ENCODE measurements around the gene MCRS1. TPM values are rescaled to one million over a fixed set of nuclear protein-coding genes. Genes with fewer than 3 reads are reported as not detected.

MCRS1 gene
- total and polyA plus RNA-seq, 4 donors: 35.6 to 55.8 (median 49.0) TPM

DNA sequence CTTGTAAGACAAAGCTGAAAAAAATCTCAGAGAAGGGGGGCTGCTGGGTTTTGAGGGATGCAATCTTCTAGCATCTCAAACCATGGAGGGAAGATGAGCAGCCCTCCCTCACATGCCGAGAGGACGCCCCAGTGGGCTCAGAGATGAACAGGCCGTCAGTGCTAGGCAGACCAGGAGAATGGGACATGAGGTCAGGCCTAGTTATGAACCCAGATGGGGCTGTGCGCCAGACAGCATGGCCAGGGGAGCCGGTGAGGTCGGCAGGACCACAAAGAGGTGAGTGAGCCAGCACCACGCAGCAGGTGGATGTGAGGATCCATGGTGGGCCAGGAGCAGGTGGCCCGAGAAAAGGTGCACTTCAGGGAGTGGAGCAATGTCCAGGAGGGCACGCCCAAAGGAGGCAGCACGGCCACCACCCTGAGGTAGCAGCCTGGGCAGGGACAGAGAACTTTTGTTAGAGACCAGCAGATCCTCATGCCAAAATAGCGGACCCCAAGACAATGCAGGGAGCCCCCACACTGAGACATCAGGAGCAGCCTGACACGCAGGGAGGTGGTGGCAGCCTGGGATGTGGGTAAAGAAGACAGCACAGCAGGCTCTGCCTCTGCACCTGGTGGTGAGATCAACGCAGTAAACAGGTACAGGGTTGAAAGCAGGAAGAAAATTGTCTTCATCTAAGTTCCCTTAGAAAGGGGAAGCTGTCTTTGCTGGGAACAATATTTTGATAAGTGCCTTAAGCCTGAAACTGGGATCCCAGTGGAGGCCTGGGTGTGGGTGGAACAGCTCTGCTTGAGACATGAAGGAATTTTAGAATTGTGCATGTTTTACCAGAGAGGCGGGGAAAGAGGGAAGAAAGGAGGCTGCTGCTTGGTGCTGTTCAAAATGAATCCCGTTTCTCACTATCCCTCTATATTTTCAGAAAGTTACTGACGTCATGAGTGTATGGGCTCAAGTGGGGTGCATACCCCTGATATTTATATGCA, 17.8 kb upstream of the MCRS1 start:
- no peak for DNase-seq
- 88 to 93% methylated on average over 16 of the region's 16 CpGs for WGBS, 2 donors

DNA sequence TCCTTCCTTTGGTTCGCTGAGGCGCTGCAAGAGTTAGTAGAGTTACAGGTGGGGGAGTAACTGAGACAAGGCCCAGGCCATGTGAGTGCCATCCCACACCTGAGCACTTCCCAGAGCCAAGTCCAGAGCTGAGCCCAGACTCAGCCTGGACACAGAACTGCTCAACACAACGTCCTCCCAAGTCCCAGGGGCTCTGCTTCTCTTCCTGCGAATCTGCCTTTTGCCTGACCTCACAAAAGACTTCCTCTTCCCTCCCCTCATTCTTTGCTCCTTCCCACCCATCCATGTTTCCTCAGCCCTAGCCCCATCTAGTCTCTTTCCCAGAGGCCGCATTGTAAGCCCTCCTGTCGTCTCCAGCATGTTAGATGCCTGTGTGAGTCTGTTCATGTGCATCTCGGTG, 16.6 kb upstream of the MCRS1 start:
- H3K27me3 ChIP-seq (ENCODE audit: control insufficient read depth in 3 of 3, insufficient read depth in 3 of 3, low read length in 2 of 3): no peaks in the 10 kb centered on the region
- ATAC-seq (ENCODE audit: insufficient read depth, low FRiP score): no peak

More for the DNA sequence above, 17.8 kb upstream of the MCRS1 start:
- Histone ChIP-seq H3K9ac (ENCODE audit: insufficient read depth in 1 of 2, low read length in 2 of 2) (no peak overlapping the region), H3K4me3 (no peak overlapping the region), H3K27ac (ENCODE audit: low read depth in 1 of 2, low read length in 1 of 2) (no peak overlapping the region), H3K9me3 (ENCODE audit: control insufficient read depth in 4 of 4, insufficient read depth in 3 of 4, low read length in 3 of 4) (no peaks in the 10 kb centered on the region), H3K36me3 (ENCODE audit: control insufficient read depth in 4 of 4, insufficient read depth in 4 of 4, low read length in 4 of 4) (peaks cover 0 to 11% (median 6%) of the 10 kb centered on the region in 4 donors), H3K4me1 (ENCODE audit: control insufficient read depth in 5 of 5, insufficient read depth in 5 of 5, low read length in 5 of 5) (peaks cover 0 to 22% (median 10%) of the 10 kb centered on the region in 5 donors), H3K27me3 (ENCODE audit: control insufficient read depth in 3 of 3, insufficient read depth in 3 of 3, low read length in 2 of 3) (no peaks in the 10 kb centered on the region)
- ATAC-seq (ENCODE audit: insufficient read depth, low FRiP score): no peak
- TF ChIP-seq, protein P1, sequence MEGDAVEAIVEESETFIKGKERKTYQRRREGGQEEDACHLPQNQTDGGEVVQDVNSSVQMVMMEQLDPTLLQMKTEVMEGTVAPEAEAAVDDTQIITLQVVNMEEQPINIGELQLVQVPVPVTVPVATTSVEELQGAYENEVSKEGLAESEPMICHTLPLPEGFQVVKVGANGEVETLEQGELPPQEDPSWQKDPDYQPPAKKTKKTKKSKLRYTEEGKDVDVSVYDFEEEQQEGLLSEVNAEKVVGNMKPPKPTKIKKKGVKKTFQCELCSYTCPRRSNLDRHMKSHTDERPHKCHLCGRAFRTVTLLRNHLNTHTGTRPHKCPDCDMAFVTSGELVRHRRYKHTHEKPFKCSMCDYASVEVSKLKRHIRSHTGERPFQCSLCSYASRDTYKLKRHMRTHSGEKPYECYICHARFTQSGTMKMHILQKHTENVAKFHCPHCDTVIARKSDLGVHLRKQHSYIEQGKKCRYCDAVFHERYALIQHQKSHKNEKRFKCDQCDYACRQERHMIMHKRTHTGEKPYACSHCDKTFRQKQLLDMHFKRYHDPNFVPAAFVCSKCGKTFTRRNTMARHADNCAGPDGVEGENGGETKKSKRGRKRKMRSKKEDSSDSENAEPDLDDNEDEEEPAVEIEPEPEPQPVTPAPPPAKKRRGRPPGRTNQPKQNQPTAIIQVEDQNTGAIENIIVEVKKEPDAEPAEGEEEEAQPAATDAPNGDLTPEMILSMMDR (IDR thresholded peaks at IDR 0.05; ENCODE audit: control extremely low read depth, extremely low read depth): no peak

DNA sequence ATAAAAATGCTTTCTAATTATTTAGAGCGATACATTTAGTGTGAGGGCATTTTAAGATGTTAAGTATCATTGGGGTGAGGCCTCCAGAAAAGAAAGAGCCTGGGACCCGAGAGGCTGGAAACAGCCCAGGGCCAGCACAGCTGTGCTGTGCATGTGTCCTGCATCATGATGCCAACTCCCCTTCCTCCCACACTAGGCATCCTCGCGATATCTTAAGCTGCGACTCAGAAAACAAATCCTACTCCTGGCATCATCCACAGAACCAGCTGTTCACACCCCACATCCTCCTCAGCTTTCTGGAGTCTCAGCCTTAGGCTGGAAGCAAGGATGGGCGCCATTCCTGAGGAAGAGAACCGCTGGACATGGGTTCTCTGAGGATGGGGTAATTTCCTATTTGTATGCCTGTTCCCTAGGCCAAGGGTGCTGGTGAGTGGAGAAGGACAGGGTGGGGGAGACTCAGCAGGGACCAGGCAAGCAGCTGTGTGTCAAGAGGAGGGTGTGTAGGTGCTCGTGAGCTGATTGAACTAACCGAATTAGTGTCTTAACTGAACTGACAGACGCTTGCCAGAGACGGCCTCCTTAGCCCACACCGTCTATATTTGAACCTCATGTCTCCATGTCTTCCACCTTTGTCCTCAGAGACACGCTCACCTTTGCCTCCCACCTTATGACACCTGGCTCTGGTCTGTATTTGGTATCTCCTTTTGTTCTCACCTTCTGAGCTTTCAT, 15.6 kb upstream of the MCRS1 start:
- H3K4me1 ChIP-seq (ENCODE audit: control insufficient read depth in 5 of 5, insufficient read depth in 5 of 5, low read length in 5 of 5): peaks cover 0 to 25% (median 10%) of the 10 kb centered on the region in 5 donors
- no peak overlapping the region for H3K27ac ChIP-seq (ENCODE audit: low read depth in 1 of 2, low read length in 1 of 2)
- peaks cover 0 to 11% (median 5%) of the 10 kb centered on the region in 4 donors for H3K36me3 ChIP-seq (ENCODE audit: control insufficient read depth in 4 of 4, insufficient read depth in 4 of 4, low read length in 4 of 4)
- H3K27me3 ChIP-seq (ENCODE audit: control insufficient read depth in 3 of 3, insufficient read depth in 3 of 3, low read length in 2 of 3): no peaks in the 10 kb centered on the region
- ATAC-seq (ENCODE audit: insufficient read depth, low FRiP score) (peak; percentile 17), DNase-seq (peak; percentile 66 to 91 (median 84))
- H3K9ac ChIP-seq (ENCODE audit: insufficient read depth in 1 of 2, low read length in 2 of 2): no peak overlapping the region
- H3K4me3 ChIP-seq: no peak overlapping the region
- no peaks in the 10 kb centered on the region for H3K9me3 ChIP-seq (ENCODE audit: control insufficient read depth in 4 of 4, insufficient read depth in 3 of 4, low read length in 3 of 4)
- TF ChIP-seq, protein P1 (IDR thresholded peaks at IDR 0.05; ENCODE audit: control extremely low read depth, extremely low read depth): no peak
- WGBS, 2 donors: 76 to 80% methylated on average over 13 of the region's 13 CpGs

More for the DNA sequence above, 16.6 kb upstream of the MCRS1 start:
- DNase-seq: no peak
- Histone ChIP-seq H3K9ac (ENCODE audit: insufficient read depth in 1 of 2, low read length in 2 of 2) (no peak overlapping the region), H3K9me3 (ENCODE audit: control insufficient read depth in 4 of 4, insufficient read depth in 3 of 4, low read length in 3 of 4) (no peaks in the 10 kb centered on the region), H3K36me3 (ENCODE audit: control insufficient read depth in 4 of 4, insufficient read depth in 4 of 4, low read length in 4 of 4) (peaks cover 0 to 11% (median 6%) of the 10 kb centered on the region in 4 donors), H3K4me1 (ENCODE audit: control insufficient read depth in 5 of 5, insufficient read depth in 5 of 5, low read length in 5 of 5) (peaks cover 0 to 25% (median 10%) of the 10 kb centered on the region in 5 donors), H3K27ac (ENCODE audit: low read depth in 1 of 2, low read length in 1 of 2) (no peak overlapping the region), H3K4me3 (no peak overlapping the region)
- TF ChIP-seq, protein P1 (IDR thresholded peaks at IDR 0.05; ENCODE audit: control extremely low read depth, extremely low read depth): no peak
- WGBS, 2 donors: 83 to 84% methylated on average over 7 of the region's 7 CpGs

Data from lung (tissue), 12 donors.